Cardiac muscle cell (in vitro differentiated cells and primary cell): ENCODE results near the gene APH1B. TPM values are rescaled to one million over a fixed set of nuclear protein-coding genes. Genes with fewer than 3 reads are reported as not detected.
"Not testable (repeated sequence)": the region's sequence is repeated elsewhere in the genome, so short reads cannot be mapped to it uniquely, and the experiment has no call there.

ENCODE experiments used
- DNase-seq, 2 donors: peaks; one replicate each; pipeline versions ENCODE4 v3.0.0 to v3.0.0-alpha.2; 2010 to 2017; ENCODE audit warnings: low read depth in 1 of 2, low spot score in 1 of 2
- H3K27ac ChIP-seq: fragments of 200-600 bp; sonication (generic); 2 replicates; pipeline ENCODE4 v1.5.1; 2016
- H3K27me3 ChIP-seq: fragments of 200-600 bp; sonication (generic); 2 replicates; pipeline ENCODE4 v1.6.0; 2016; ENCODE audit warnings: control low read depth
- H3K36me3 ChIP-seq: fragments of 200-600 bp; sonication (generic); 2 replicates; pipeline ENCODE4 v1.5.1; 2016; ENCODE audit warnings: control low read depth
- H3K4me1 ChIP-seq: fragments of 200-600 bp; sonication (generic); 2 replicates; pipeline ENCODE4 v1.8.1; 2017; ENCODE audit warnings: low read depth, mild to moderate bottlenecking, mixed run types
- H3K4me3 ChIP-seq: fragments of 200-600 bp; sonication (generic); 2 replicates; pipeline ENCODE4 v1.5.1; 2016; ENCODE audit warnings: mild to moderate bottlenecking
- H3K9me3 ChIP-seq: fragments of 200-600 bp; sonication (generic); 2 replicates; pipeline ENCODE4 v1.5.1; 2017; ENCODE audit warnings: low read depth, mild to moderate bottlenecking, control low read depth
- CTCF ChIP-seq: IDR thresholded peaks from 2 replicates; pipeline ENCODE4 v1.5.1; 2012; ENCODE audit warnings: low read depth, mild to moderate bottlenecking, low read length
- polyA plus RNA-seq: library from polyadenylated mRNA; unstranded; fragments of >200 nt; fragmentation: Nextera tagmentation; extraction: Ambion mirVana; gene quantifications from 2 replicates; pipeline ENCODE4 v1.2.1, GENCODE V29; 2016
- total RNA-seq: library from RNA; depleted of rRNA; stranded (reverse); fragments of >200 nt; gene quantifications from 2 replicates; pipeline ENCODE4 v1.2.3, GENCODE V29; 2016

The APH1B gene
- total and polyA plus RNA-seq, 2 experiments from 2014 or later: 10.2 to 12.4 TPM

GRCh38 chr15:63313825-63314224 lies 36.4 kb downstream of the APH1B start:
- no peaks in the 10 kb centered on the region for H3K4me1 ChIP-seq
- no peaks in the 10 kb centered on the region for H3K27me3 ChIP-seq
- H3K27ac ChIP-seq: no peak overlapping the region
- H3K9me3 ChIP-seq: no peaks in the 10 kb centered on the region
- no peak for DNase-seq
- H3K4me3 ChIP-seq: no peak overlapping the region
- TF ChIP-seq CTCF: no peak
- no peaks in the 10 kb centered on the region for H3K36me3 ChIP-seq

- Histone ChIP-seq H3K27ac (no peak overlapping the region), H3K4me1 (no peaks in the 10 kb centered on the region), H3K27me3 (no peaks in the 10 kb centered on the region), H3K9me3 (no peaks in the 10 kb centered on the region), H3K36me3 (no peaks in the 10 kb centered on the region), H3K4me3 (no peak overlapping the region)
- DNase-seq: no peak
- no peak for TF ChIP-seq CTCF
These were observed 37.0 kb downstream of the APH1B start for GRCh38 chr15:63314409-63314808.

GRCh38 chr15:63318344-63318743 lies 40.9 kb downstream of the APH1B start:
- no peak overlapping the region for H3K27ac ChIP-seq
- no peak overlapping the region for H3K4me3 ChIP-seq
- TF ChIP-seq CTCF: no peak

GRCh38 chr15:63319065-63319464 lies 41.7 kb downstream of the APH1B start:
- H3K9me3 ChIP-seq: no peaks in the 10 kb centered on the region
- DNase-seq: no peak
- H3K36me3 ChIP-seq: no peaks in the 10 kb centered on the region
- no peaks in the 10 kb centered on the region for H3K27me3 ChIP-seq
- no peak overlapping the region for H3K4me3 ChIP-seq
- H3K27ac ChIP-seq: no peak overlapping the region
- no peaks in the 10 kb centered on the region for H3K4me1 ChIP-seq
- TF ChIP-seq CTCF: no peak

More at GRCh38 chr15:63318344-63318743, 40.9 kb downstream of the APH1B start:
- H3K36me3 ChIP-seq: no peaks in the 10 kb centered on the region
- no peaks in the 10 kb centered on the region for H3K9me3 ChIP-seq
- no peaks in the 10 kb centered on the region for H3K4me1 ChIP-seq
- no peak for DNase-seq
- no peaks in the 10 kb centered on the region for H3K27me3 ChIP-seq

- not testable (repeated sequence) for H3K27me3 ChIP-seq, H3K4me3 ChIP-seq, DNase-seq, H3K9me3 ChIP-seq, H3K27ac ChIP-seq, H3K4me1 ChIP-seq, H3K36me3 ChIP-seq
These were observed 43.0 kb downstream of the APH1B start for GRCh38 chr15:63320446-63320845.

- H3K9me3 ChIP-seq, H3K4me3 ChIP-seq, H3K27ac ChIP-seq, DNase-seq, H3K36me3 ChIP-seq, H3K4me1 ChIP-seq, H3K27me3 ChIP-seq: not testable (repeated sequence)
These were observed 43.6 kb downstream of the APH1B start for GRCh38 chr15:63320981-63321380.

GRCh38 chr15:63321462-63321861 lies 44.1 kb downstream of the APH1B start:
- no peaks in the 10 kb centered on the region for H3K27me3 ChIP-seq
- H3K9me3 ChIP-seq: no peaks in the 10 kb centered on the region
- no peak for TF ChIP-seq CTCF

More at GRCh38 chr15:63321462-63321861, 44.1 kb downstream of the APH1B start:
- no peak for DNase-seq
- Histone ChIP-seq H3K4me3 (no peak overlapping the region), H3K27ac (no peak overlapping the region), H3K4me1 (no peaks in the 10 kb centered on the region), H3K36me3 (no peaks in the 10 kb centered on the region)
